ENCODE data around the gene FOXP4.
A peak's percentile ranks its signal among the peaks of the same experiment; 100 is the strongest.
"Not testable (repeated sequence)": the region's sequence is repeated elsewhere in the genome, so short reads cannot be mapped to it uniquely, and the experiment has no call there.

FOXP4 gene

GRCh38 chr6:41602422-41602743 lies 56.2 kb downstream of the FOXP4 start:
- no peak for DNase-seq

GRCh38 chr6:41602864-41603608 lies 56.9 kb downstream of the FOXP4 start:
- DNase-seq: peak; percentile 78

GRCh38 chr6:41604006-41604405 lies 57.8 kb downstream of the FOXP4 start:
- DNase-seq: no peak

GRCh38 chr6:41605649-41606048 lies 59.5 kb downstream of the FOXP4 start:
- no peak for DNase-seq

GRCh38 chr6:41607036-41607435 lies 60.9 kb downstream of the FOXP4 start:
- DNase-seq: no peak

- no peak for DNase-seq
These were observed 61.6 kb downstream of the FOXP4 start for GRCh38 chr6:41607736-41608135.

GRCh38 chr6:41608443-41609151 lies 62.4 kb downstream of the FOXP4 start:
- no peak for DNase-seq

GRCh38 chr6:41614715-41615114 lies 68.5 kb downstream of the FOXP4 start:
- DNase-seq: no peak

GRCh38 chr6:41615311-41615710 lies 69.1 kb downstream of the FOXP4 start:
- DNase-seq: no peak

- DNase-seq: no peak
These were observed 72.4 kb downstream of the FOXP4 start for GRCh38 chr6:41618598-41618997.

- DNase-seq: not testable (repeated sequence)
These were observed 73.0 kb downstream of the FOXP4 start for GRCh38 chr6:41619193-41619592.

- no peak for DNase-seq
These were observed 75.2 kb downstream of the FOXP4 start for GRCh38 chr6:41621367-41621766.

- no peak for DNase-seq
These were observed 75.6 kb downstream of the FOXP4 start for GRCh38 chr6:41621802-41622201.

- no peak for DNase-seq
These were observed 76.2 kb downstream of the FOXP4 start for GRCh38 chr6:41622206-41622988.

- DNase-seq: no peak
These were observed 77.1 kb downstream of the FOXP4 start for GRCh38 chr6:41623330-41623729.

- DNase-seq: no peak
These were observed 78.6 kb downstream of the FOXP4 start for GRCh38 chr6:41624621-41625380.

- DNase-seq: peak; percentile 39
These were observed 79.3 kb downstream of the FOXP4 start for GRCh38 chr6:41625442-41625841.

- DNase-seq: no peak
These were observed 79.8 kb downstream of the FOXP4 start for GRCh38 chr6:41626022-41626421.

- DNase-seq: no peak
These were observed 80.7 kb downstream of the FOXP4 start for GRCh38 chr6:41626917-41627316.

- no peak for DNase-seq
These were observed 82.9 kb downstream of the FOXP4 start for GRCh38 chr6:41629128-41629527.

- DNase-seq: no peak
These were observed 83.9 kb downstream of the FOXP4 start for GRCh38 chr6:41630069-41630468.

- DNase-seq: no peak
These were observed 84.8 kb downstream of the FOXP4 start for GRCh38 chr6:41630946-41631345.

GRCh38 chr6:41633056-41633634 lies 87.0 kb downstream of the FOXP4 start:
- no peak for DNase-seq

Measured in COR-L47 (cell line).